ENCODE measurements around the gene CLCN7.
A peak's percentile ranks its signal among the peaks of the same experiment; 100 is the strongest.
"Not testable (repeated sequence)": the region's sequence is repeated elsewhere in the genome, so short reads cannot be mapped to it uniquely, and the experiment has no call there.

Gene CLCN7

DNA sequence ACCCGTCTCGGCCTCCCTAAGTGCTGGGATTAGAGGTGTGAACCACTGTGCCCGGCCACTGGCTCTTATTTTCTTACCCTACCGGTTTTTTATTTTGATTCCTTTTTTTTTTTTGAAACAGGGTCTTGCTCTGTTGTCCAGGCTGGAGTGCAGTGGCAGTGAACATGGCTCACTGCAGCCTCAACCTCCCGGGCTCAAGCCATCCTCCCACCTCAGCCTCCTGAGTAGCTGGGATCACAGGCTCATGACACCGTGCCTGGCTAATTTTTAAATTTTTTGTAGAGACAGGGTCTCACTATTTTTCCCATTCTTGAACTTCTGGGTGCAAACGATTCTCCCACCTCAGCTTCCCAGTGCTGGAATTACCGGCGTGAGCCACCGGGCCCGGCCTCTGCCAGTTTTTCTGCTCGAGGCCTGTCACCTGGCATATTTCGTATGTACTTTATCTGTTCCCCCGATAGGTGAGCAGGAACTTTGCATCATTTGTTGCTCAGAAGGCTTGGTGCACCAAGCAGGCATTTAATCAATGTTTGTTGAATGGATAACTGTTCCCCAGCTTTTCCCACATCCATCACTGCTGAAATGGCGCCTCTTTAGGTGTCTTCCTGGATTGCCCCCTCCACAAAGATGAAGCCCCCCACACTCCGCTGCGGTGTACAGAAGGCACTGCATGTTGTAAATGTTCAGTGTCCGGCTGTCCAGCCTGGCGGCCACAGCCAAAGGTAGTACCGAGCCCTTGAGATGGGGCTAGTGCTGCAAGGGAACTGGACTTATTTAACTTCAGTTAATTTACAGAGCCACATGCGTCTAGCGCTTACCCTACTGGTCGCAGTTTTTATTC lies 17.5 kb upstream of the CLCN7 start:
- no peak for DNase-seq
- in situ Hi-C loops (cut with MboI; ENCODE audit: low pct_unique_long_range_greater_than_20kb, low sequenced_read_pairs): no loop called here

DNA sequence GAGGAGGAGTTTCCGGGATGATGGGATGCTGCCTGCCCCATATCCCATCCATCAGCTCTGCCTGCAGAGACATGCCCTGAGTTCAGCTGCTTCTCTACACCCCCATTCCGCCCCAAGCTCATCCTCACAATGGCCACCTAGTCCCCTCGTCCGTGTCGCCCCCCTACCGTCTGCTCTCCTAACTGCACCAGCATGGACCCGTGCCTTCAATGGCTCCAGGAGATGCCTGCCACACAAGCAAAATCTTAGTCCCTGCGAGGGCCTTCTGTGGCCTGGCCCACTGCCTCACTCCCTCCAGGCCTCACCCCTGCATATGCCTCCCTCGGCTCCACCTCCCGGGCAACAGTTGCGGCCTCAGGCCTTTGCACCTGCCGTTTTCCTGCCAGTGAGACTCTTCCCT lies 16.5 kb upstream of the CLCN7 start:
- no peak for DNase-seq
- in situ Hi-C loops (cut with MboI; ENCODE audit: low pct_unique_long_range_greater_than_20kb, low sequenced_read_pairs): no loop called here

- in situ Hi-C loops (cut with MboI; ENCODE audit: low pct_unique_long_range_greater_than_20kb, low sequenced_read_pairs): no loop called here
Observed at GRCh38 chr16:1489077-1489476, 14.2 kb upstream of the CLCN7 start.

GRCh38 chr16:1488619-1489018 lies 13.8 kb upstream of the CLCN7 start, which contains the start of gene PTX4:
TSS of gene PTX4 (minus strand) at chr16:1488944. CDS start at chr16:1488909, 35 bp downstream.
- in situ Hi-C loops (cut with MboI; ENCODE audit: low pct_unique_long_range_greater_than_20kb, low sequenced_read_pairs): no loop called here
- DNase-seq: no peak

More at GRCh38 chr16:1489077-1489476, 14.2 kb upstream of the CLCN7 start:
- DNase-seq: no peak

GRCh38 chr16:1488054-1488601 lies 13.3 kb upstream of the CLCN7 start:
- in situ Hi-C loops (cut with MboI; ENCODE audit: low pct_unique_long_range_greater_than_20kb, low sequenced_read_pairs): no loop called here
- DNase-seq: no peak

DNA sequence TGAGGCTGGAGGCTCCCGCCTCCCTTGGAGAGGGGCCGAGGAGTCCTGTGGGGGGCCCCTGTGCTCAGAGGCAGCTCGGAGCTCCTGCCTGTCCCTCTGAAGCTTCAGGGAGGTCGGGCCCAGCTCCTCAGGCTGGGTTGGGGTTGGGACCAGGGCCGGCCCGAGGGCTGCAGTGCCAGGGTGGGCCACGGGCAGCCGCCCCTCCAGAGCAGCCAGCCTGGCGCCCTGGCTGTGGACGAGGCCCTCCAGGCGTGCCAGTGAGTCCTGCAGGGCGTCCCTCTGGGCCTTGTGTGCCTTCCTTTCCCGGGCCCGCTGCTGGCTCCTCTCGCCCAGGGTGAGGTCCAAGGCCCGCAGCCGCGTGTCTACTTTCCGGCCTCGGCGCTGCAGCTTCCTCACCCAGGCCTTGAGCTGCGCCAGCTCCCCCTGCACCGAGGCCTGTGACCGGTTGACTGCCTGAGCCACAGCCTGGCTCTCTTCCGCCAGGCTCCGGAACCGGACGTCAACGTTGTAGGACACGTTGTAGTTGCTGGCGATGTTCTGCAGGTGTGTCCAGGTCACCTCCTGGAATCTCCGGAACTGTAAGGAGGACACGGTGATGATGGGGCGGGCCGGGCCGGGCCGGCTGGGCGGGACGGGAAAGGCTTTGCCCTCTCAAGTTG lies 12.7 kb upstream of the CLCN7 start:
- in situ Hi-C loops (cut with MboI; ENCODE audit: low pct_unique_long_range_greater_than_20kb, low sequenced_read_pairs): no loop called here
- no peak for DNase-seq

DNA sequence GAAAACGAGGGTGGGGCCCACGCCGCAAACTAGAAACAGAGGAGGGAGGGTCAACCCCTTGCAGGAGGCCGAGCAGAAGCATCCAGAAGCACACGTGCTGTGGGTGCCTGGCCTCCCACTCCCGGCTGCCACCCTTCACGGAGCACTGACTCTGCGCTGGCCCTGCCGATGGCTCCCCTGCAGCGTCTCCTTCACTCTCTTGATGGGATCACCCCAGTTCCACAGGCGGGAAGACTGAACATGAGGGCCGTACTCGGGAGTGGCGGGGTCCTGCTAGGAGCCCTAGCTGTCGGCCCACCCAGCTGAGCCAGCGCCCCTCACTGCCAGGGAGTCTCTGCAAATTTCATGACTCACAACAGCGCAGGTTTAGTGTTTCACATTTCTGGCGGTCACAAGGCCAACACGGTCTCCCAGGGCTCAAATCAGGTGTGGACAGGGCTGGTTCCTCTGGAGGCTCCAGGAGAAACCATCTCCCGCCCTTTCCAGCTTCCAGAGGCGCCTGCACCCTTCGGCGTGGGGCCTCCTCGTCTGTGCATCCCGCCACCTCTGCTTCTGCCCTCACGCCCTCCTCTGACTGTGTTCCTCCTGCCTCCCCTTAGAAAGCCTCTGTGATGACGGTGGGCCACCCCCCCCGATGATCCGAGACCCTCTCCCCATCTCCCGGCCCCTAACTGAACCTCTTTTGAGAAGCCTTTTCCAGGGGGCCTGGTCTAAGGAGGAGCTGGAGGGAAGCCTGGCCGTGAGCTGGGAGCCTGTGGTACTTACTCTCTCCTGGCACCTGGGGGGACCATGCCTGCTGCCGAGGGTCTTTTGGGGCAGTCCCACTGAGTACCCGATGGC lies 11.9 kb upstream of the CLCN7 start:
- in situ Hi-C loops (cut with MboI; ENCODE audit: low pct_unique_long_range_greater_than_20kb, low sequenced_read_pairs): no loop called here
- no peak for DNase-seq

DNA sequence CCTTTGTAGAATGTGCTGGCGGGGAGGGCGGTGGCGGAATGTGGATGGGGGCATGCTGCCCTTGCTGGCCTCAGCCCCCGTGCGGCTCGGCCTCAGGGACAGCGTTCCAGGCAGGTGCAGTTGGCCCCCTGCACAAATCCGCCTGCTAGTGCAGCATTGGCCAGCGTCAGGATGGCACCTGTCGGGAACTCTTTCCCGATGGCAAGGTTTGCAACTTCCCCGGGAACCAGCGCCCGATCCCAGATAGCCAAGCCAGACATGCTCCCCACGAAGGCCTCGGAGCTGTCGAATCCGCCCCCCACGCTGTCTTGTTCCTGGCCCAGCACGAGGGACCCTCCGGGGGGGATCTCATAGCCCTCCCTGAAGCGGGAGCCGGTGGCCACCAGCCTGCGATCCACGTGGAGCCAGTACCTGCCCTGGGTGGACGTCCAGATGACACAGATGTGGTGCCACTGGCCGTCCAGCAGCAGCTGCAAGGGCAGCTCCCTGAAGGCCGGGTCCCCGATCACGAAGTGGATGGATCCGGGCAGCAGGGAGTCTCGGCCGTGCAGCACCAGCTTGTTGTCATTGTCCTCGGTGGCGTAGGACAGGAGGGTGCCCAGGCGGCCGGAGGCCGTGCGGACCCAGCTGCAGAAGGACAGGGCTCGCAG lies 11.1 kb upstream of the CLCN7 start:
- no peak for DNase-seq
- in situ Hi-C loops (cut with MboI; ENCODE audit: low pct_unique_long_range_greater_than_20kb, low sequenced_read_pairs): no loop called here

DNA sequence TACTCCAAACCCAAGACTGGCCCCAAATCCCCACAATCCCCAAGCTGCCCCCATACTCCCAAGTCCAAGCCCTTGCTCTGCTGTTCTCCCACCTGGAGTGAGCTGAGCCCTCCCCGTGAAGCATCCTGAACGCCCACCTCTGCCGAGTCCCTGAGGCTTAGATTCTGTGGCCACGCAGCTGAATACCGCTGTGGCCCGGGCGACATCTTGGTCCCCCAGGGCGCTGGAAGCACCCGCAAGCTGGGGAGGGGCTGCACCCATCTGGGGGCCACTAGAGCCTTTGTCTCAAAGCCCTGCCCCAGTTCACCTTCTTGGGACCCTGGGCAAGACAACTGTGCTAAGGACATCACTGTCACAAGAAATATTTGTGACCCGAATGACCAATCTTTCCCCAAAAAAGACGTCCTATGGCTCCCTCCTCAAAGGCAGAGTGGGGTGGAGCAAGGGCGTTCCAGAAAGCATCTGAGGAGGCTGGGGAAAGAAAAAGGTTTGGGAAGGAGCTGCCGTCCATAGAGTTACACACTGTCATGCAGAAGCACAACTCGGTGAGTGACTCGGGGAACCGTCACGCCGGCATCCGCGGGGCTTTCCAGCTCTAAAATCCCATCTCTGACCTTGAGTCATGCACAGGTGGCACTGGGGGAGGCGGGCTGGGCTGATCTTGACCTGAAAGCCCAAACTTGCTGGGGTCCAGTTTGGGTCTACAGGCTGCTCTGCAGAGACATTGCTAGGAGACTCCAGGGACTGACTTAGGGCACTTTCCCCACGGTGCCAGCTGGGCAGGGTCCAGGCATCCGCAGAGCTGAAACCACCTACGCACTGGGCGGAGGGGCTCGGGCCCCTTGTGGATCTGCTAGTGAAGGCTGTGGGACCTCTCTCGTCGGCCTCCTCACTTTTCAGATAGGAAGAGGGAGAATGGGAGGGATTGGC lies 7.3 kb upstream of the CLCN7 start:
- DNase-seq: no peak

DNA sequence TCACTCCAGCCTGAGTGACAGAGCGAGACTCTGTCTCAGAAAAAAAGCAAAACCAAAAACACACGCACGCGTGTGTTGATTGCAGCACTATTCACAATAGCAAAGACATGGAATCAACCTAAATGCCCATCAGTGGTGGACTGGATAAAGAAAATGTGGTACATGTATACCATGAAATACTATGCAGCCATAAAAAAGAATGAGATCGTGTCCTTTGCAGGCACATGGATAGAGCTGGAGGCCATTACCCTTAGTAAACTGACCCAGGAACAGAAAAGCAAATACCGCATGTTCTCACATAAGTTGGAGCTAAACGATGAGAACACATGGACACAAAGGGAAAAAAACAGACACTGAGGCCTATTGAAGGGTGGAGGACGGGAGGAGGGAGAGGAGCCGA lies 4.1 kb upstream of the CLCN7 start:
- in situ Hi-C loops (cut with MboI; ENCODE audit: low pct_unique_long_range_greater_than_20kb, low sequenced_read_pairs); DNase-seq: not testable (repeated sequence)

More for the DNA sequence above, 7.3 kb upstream of the CLCN7 start:
- in situ Hi-C loops (cut with MboI; ENCODE audit: low pct_unique_long_range_greater_than_20kb, low sequenced_read_pairs): no loop called here

GRCh38 chr16:1477033-1477432 lies 2.2 kb upstream of the CLCN7 start:
- in situ Hi-C loops (cut with MboI; ENCODE audit: low pct_unique_long_range_greater_than_20kb, low sequenced_read_pairs): no loop called here
- DNase-seq: no peak

DNA sequence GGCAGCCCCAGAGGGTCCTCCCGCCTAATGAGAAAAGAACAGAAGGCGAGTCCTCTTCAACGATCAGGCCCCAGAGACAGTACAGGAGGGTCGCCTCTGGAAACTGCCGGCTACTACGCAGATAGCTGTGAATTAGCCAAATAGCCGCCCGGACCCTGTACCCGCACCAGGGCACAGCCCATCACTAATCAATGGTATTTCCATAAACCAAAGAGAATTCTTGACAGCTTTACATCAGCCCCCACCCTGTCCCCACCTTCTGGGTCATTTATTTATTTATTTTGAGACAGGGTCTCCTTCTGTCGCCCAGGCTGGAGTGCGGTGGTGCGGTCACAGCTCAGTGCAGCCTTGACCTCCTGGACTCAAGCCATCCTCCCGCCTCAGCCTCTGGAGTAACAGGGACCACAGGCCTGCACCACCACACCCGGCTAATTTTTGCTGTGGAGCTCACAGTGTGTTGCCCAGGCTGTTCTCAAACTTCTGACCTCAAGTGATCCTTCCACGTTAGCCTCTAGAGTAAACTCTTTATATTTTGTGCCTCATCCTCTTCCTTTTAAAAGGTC lies 805 bp upstream of the CLCN7 start:
- in situ Hi-C loops (cut with MboI; ENCODE audit: low pct_unique_long_range_greater_than_20kb, low sequenced_read_pairs): no loop called here
- no peak for DNase-seq

DNA sequence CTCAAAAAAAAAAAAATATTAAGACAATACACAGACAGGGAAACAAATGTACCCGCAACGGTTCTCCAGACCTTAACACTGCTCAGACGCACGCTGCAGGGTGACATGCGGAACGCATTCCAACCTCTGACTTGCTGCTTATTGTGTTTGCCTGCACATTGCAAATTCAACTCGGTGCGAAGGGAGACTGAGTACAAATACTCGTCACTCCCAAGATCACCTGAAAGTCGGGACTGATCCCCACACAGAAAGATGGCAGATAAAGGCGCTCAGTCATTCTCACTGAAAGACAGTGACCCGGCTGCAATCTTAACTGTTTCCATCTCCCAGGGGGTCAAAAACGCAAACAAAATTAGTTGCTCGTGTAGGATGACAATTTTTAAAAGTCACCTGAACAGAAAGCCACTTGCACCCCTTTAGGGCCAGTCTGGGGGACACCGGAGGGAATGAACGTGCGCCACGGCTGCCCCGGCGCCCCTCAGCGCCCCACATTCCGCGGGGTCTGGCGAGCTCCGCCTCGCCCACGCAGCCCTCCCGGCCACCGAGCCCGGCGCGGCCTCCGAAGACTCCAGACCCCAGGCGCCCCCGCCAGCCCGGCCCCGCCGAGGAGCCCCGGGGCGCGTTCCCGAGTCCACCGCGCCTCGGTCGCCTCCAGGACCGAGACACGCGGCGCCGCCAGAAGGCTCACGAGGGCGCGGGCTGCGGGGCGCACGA lies 589 bp downstream of the CLCN7 start:
- DNase-seq: peak; percentile 32
- in situ Hi-C loops (cut with MboI; ENCODE audit: low pct_unique_long_range_greater_than_20kb, low sequenced_read_pairs): no loop called here

GRCh38 chr16:1472974-1473373 lies 1.9 kb downstream of the CLCN7 start:
- DNase-seq: peak; percentile 34
- in situ Hi-C loops (cut with MboI; ENCODE audit: low pct_unique_long_range_greater_than_20kb, low sequenced_read_pairs): no loop called here

- in situ Hi-C loops (cut with MboI; ENCODE audit: low pct_unique_long_range_greater_than_20kb, low sequenced_read_pairs): no loop called here
- peak; percentile 68 for DNase-seq
Observed at GRCh38 chr16:1471569-1472194, 3.1 kb downstream of the CLCN7 start.

- in situ Hi-C loops (cut with MboI; ENCODE audit: low pct_unique_long_range_greater_than_20kb, low sequenced_read_pairs): no loop called here
- peak; percentile 70 for DNase-seq
Observed at GRCh38 chr16:1470481-1471251, 4.2 kb downstream of the CLCN7 start.

Data from KBM-7 (cell line).